Measurements from ENCODE around the gene SPATA13. TPM values are rescaled to one million over a fixed set of nuclear protein-coding genes. Genes with fewer than 3 reads are reported as not detected.
"Not testable (repeated sequence)": the region's sequence is repeated elsewhere in the genome, so short reads cannot be mapped to it uniquely, and the experiment has no call there.

Gene SPATA13
- total RNA-seq, 4 donors from 2014 or later, result 10.0 to 24.6 (median 13.4) TPM

DNA sequence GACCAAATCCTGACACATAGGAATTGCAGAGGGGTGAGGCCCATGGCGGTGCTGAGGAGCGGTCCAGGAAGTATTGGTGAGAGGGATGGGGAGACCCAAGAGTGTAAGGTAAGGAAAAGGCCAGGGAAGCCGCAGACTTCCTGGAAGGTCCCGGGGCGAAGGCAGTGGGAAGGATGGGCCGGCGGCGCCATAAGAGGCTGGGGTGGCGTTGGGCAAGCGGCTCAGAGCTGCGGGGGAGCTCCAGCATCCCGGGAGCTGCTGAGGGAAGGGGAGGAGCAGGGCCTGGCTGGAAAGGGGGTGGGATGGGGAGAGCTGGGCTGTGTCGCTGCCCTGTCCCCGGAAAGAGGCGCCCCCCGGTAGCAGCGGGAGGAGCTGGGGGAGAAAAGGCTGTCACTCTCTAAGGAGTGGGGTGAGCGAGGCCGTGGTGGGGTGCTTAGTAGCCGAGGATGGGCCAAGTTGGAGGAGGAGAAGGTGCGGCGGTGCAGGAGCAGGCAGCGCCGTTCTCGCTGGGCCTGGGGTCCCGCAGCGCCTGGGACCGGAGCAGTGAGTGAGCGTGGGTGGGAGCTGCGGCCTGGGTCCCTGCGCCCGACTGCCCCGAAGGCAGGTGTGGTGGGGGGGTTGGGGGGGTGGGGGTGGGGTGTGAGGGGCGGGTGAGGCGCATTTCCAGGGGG lies 179.6 kb downstream of the SPATA13 start:
- no peak for TF ChIP-seq POLR2AphosphoS5 (IDR thresholded peaks at IDR 0.05)
- no peak for TF ChIP-seq POLR2A (IDR thresholded peaks at IDR 0.05)
- no peak for TF ChIP-seq EP300 (IDR thresholded peaks at IDR 0.05)
- TF ChIP-seq, protein P1, sequence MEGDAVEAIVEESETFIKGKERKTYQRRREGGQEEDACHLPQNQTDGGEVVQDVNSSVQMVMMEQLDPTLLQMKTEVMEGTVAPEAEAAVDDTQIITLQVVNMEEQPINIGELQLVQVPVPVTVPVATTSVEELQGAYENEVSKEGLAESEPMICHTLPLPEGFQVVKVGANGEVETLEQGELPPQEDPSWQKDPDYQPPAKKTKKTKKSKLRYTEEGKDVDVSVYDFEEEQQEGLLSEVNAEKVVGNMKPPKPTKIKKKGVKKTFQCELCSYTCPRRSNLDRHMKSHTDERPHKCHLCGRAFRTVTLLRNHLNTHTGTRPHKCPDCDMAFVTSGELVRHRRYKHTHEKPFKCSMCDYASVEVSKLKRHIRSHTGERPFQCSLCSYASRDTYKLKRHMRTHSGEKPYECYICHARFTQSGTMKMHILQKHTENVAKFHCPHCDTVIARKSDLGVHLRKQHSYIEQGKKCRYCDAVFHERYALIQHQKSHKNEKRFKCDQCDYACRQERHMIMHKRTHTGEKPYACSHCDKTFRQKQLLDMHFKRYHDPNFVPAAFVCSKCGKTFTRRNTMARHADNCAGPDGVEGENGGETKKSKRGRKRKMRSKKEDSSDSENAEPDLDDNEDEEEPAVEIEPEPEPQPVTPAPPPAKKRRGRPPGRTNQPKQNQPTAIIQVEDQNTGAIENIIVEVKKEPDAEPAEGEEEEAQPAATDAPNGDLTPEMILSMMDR (IDR thresholded peaks at IDR 0.05), result no peak
- Histone ChIP-seq H3K4me1 (no peaks in the 10 kb centered on the region), H3K36me3 (no peaks in the 10 kb centered on the region), H3K27me3 (peaks cover 15% of the 10 kb centered on the region), H3K27ac (no peak overlapping the region), H3K9me3 (no peaks in the 10 kb centered on the region), H3K4me3 (no peak overlapping the region)
- WGBS, 2 donors (ENCODE audit: low coverage in 1 of 2), result 75 to 100% methylated on average over 1 to 13 of the region's 35 CpGs
- no peak for ATAC-seq

DNA sequence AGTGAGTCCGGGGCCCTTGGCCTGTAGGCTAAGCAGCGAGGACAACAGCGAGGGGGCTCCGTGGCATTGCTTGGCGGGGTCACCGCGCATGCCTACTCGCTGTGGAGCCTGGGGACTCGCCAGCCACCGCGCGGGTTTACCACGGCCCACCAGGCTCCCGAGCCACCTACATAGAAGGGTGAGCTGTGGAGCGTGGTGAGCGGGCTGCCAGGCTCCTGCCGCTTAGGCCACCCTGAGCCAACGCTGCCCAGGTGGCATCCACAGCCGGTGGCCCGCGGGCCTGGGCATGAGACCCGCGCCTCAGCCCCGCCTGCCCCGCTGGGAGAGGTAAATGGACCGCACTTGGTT lies 180.1 kb downstream of the SPATA13 start:
- no peaks in the 10 kb centered on the region for H3K36me3 ChIP-seq
- WGBS, 2 donors (ENCODE audit: low coverage in 1 of 2), result no CpG with 5 or more reads among the region's 26 CpGs
- TF ChIP-seq EP300 (IDR thresholded peaks at IDR 0.05), result no peak
- TF ChIP-seq POLR2AphosphoS5 (IDR thresholded peaks at IDR 0.05), result no peak
- TF ChIP-seq, protein P1 (IDR thresholded peaks at IDR 0.05), result no peak
- no peak for TF ChIP-seq POLR2A (IDR thresholded peaks at IDR 0.05)
- H3K27me3 ChIP-seq, result peaks cover 15% of the 10 kb centered on the region
- no peaks in the 10 kb centered on the region for H3K4me1 ChIP-seq
- no peaks in the 10 kb centered on the region for H3K9me3 ChIP-seq
- H3K27ac ChIP-seq, result no peak overlapping the region
- H3K4me3 ChIP-seq, result no peak overlapping the region
- ATAC-seq, result no peak

DNA sequence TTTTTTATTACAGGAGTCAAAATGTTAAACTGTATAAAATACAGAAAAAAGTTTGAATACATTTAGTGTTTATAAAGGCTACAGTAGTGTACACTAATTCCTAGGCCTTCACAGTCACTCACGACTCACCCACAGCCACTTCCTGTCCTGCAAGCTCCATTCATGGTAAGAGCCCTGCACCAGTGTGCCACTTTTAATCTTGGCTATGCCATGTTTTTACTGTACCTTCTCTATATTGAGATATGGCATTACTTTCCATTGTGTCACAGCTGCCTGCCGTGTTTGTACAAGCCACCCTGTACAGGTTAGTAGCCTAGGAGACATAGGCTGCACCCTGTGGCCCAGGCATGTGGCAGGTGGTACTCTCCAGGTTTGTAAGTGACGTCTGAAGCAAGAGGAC lies 180.9 kb downstream of the SPATA13 start:
- H3K4me1 ChIP-seq, result no peaks in the 10 kb centered on the region
- H3K36me3 ChIP-seq, result no peaks in the 10 kb centered on the region
- TF ChIP-seq, protein P1 (IDR thresholded peaks at IDR 0.05), result no peak
- TF ChIP-seq EP300 (IDR thresholded peaks at IDR 0.05), result no peak
- no peak for TF ChIP-seq POLR2AphosphoS5 (IDR thresholded peaks at IDR 0.05)
- no peak for TF ChIP-seq POLR2A (IDR thresholded peaks at IDR 0.05)
- no peaks in the 10 kb centered on the region for H3K9me3 ChIP-seq
- H3K27ac ChIP-seq, result no peak overlapping the region
- H3K4me3 ChIP-seq, result no peak overlapping the region
- WGBS, 2 donors (ENCODE audit: low coverage in 1 of 2), result 62% methylated on average over 2 to 3 of the region's 3 CpGs
- no peak for ATAC-seq
- peaks cover 15% of the 10 kb centered on the region for H3K27me3 ChIP-seq

DNA sequence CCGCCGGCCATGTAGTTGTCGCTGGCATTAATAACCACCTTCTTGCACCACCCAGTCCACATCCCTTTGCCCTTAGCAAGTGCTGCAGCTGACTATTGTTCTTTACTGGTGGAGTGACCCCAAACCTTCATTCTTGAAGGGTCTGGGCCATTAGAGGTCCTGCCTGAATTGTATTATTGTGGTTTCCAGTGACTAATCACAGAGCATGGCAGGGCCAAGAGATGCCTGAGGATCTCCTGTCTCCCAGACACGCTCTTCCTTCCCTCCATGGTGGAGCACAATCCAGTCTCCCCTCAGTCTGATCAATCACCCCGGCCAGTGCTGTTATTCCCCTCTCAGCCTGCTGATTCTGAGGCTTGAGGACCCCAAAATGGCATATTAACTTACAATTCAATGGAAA lies 187.9 kb downstream of the SPATA13 start:
- H3K9me3 ChIP-seq, result no peaks in the 10 kb centered on the region
- H3K36me3 ChIP-seq, result no peaks in the 10 kb centered on the region
- no peak overlapping the region for H3K27ac ChIP-seq
- H3K4me3 ChIP-seq, result no peak overlapping the region
- no peaks in the 10 kb centered on the region for H3K4me1 ChIP-seq
- no peak for ATAC-seq
- 81 to 93% methylated on average over 5 of the region's 5 CpGs for WGBS, 2 donors (ENCODE audit: low coverage in 1 of 2)
- H3K27me3 ChIP-seq, result no peaks in the 10 kb centered on the region
- TF ChIP-seq POLR2A (IDR thresholded peaks at IDR 0.05) (no peak), EP300 (IDR thresholded peaks at IDR 0.05) (no peak), POLR2AphosphoS5 (IDR thresholded peaks at IDR 0.05) (no peak)
- TF ChIP-seq, protein P1 (IDR thresholded peaks at IDR 0.05), result no peak

DNA sequence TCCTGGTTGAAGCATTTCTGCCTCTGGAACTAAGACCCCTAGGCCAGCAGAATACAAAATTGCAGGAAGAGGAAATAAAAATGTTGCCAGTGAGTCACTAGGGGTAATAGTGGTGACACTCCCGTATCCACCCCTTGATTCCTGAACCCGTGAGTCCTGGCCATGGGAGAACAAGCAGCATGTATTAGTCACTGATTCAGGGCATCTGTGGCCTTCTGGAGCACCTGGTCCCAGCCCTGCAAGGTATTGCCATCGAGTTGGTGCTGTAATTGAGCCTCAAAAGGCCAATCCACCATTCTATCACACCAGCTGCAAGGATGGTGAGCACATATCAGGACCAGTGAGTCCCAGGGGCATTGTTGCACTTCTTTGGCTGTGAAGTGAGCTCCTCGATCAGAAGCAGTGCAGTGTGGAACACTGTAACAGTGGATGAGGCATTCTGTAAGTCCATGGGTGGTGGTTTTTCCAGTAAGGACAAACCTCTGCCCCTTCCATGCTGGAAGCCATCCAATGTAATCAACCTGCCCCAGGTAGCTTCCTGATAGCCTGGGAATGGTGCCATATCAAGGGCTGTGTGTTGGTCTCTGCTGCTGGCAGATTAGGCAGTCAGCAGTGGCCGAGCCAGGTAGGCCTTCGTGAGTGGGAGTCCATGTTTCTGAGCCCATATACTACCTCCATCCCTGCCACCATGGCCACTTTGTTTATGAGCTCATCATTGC lies 188.4 kb downstream of the SPATA13 start:
- no peaks in the 10 kb centered on the region for H3K9me3 ChIP-seq
- no peak for ATAC-seq
- no peaks in the 10 kb centered on the region for H3K27me3 ChIP-seq
- H3K27ac ChIP-seq, result no peak overlapping the region
- no peaks in the 10 kb centered on the region for H3K4me1 ChIP-seq
- TF ChIP-seq POLR2AphosphoS5 (IDR thresholded peaks at IDR 0.05) (no peak), POLR2A (IDR thresholded peaks at IDR 0.05) (no peak), EP300 (IDR thresholded peaks at IDR 0.05) (no peak)
- TF ChIP-seq, protein P1 (IDR thresholded peaks at IDR 0.05), result no peak
- H3K4me3 ChIP-seq, result no peak overlapping the region
- WGBS, 2 donors (ENCODE audit: low coverage in 1 of 2), result 59 to 87% methylated on average over 3 to 5 of the region's 6 CpGs
- H3K36me3 ChIP-seq, result no peaks in the 10 kb centered on the region

DNA sequence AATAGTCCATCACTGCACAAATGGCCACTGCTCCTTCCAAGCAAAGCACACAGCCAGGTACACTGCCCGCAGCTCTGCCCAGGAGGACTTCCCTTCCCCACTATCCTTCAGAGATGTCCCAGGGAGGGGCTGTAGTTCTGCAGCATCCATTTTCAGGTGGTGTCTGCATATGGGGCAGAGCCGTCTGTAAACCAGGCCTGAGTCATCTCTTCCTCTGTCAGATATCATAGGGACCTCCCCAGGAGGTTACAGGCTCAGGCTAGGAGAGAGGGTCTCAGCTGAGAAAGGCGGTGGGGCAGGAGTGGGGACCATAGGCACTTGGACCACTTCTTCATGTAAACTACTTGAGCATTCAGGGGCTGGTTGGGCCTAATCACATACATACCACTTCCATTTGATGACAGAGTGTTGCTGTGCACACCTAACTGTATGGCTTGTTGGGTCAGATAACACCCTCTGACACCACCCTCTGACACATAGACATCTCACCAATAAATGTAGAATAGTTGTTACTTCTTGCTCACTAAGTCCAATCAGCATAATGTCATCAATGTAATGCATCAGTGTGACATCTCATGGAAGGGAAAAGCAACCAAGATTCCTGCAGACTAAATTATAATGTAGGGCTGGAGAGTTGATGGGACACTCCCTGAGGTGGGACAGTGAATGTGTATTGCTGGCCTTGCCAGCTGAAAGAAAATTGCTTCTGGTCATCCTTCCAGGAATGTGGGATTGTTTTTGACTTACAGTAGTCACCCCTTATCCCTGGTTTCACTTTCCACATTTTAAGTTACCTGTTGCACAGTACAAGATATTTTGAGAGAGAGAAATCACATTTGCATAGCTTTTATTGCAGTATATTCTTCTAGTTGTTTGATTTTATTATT lies 189.5 kb downstream of the SPATA13 start:
- WGBS, 2 donors (ENCODE audit: low coverage in 1 of 2), result 86% methylated on average over 1 of the region's 3 CpGs; no CpG with 5 or more reads in 1 of the 2 donors
- H3K27me3 ChIP-seq, H3K4me3 ChIP-seq, ATAC-seq, H3K4me1 ChIP-seq, H3K9me3 ChIP-seq, H3K27ac ChIP-seq, H3K36me3 ChIP-seq: not testable (repeated sequence)
